Sigmoid colon (tissue), 4 donors: ENCODE measurements around the gene SPDYE4.
"Not testable (repeated sequence)": the region's sequence is repeated elsewhere in the genome, so short reads cannot be mapped to it uniquely, and the experiment has no call there.

ENCODE experiments used
- EP300 ChIP-seq, 4 donors: sonication (generic); formaldehyde crosslinking; IDR thresholded peaks; one replicate each; pipeline ENCODE4 v1.6.1; 2017; ENCODE audit warnings: antibody characterized with exemption in 4 of 4
- TF ChIP-seq, protein P1 (sequence below), 4 experiments: fragments of 450-650 bp in 3 of 4; fragments of 200-600 bp in 1 of 4; IDR thresholded peaks; one replicate each; pipeline ENCODE4 v1.5.1; 2016 to 2019; ENCODE audit warnings: antibody characterized with exemption in 4 of 4, mild to moderate bottlenecking in 3 of 4, moderate library complexity in 2 of 4

DNA sequence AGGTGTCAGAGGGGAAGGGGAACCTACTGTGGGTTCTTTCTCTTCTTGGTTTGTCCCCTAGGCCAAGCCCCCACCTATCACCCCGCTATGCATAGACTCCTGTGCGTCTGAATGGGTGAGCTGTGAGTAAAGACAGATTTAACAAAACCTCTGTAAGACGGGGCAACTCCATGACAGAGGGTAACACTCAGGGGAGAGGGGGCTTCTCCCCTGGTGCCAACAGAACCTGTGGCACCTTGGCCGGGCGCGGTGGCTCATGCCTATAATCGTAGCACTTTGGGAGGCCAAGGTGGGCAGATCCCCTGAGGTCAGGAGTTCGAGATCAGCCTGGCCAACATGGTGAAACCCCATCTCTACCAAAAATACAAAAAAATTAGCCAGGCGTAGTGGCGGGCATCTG, 47.0 kb upstream of the SPDYE4 start:
- TF ChIP-seq, protein P1, sequence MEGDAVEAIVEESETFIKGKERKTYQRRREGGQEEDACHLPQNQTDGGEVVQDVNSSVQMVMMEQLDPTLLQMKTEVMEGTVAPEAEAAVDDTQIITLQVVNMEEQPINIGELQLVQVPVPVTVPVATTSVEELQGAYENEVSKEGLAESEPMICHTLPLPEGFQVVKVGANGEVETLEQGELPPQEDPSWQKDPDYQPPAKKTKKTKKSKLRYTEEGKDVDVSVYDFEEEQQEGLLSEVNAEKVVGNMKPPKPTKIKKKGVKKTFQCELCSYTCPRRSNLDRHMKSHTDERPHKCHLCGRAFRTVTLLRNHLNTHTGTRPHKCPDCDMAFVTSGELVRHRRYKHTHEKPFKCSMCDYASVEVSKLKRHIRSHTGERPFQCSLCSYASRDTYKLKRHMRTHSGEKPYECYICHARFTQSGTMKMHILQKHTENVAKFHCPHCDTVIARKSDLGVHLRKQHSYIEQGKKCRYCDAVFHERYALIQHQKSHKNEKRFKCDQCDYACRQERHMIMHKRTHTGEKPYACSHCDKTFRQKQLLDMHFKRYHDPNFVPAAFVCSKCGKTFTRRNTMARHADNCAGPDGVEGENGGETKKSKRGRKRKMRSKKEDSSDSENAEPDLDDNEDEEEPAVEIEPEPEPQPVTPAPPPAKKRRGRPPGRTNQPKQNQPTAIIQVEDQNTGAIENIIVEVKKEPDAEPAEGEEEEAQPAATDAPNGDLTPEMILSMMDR (IDR thresholded peaks at IDR 0.05): not testable (repeated sequence)
- TF ChIP-seq EP300 (IDR thresholded peaks at IDR 0.05): not testable (repeated sequence)
